Common myeloid progenitor, CD34-positive (primary cell): Measurements from ENCODE around the gene PHYKPL.

Experiments
- CTCF ChIA-PET: fragments of 350-600 bp; sonication (Branson Sonifier 250); formaldehyde crosslinking; loops from one replicate; lab custom pipeline; 2021; ENCODE audit warnings: antibody characterized with exemption; lab: Charles Lee
- POLR2A ChIA-PET: fragments of 350-600 bp; sonication (Branson Sonifier 250); formaldehyde crosslinking; loops from one replicate; lab custom pipeline; 2021; ENCODE audit warnings: antibody characterized with exemption; lab: Charles Lee
- DNase-seq, 3 donors: peaks; one replicate each; pipeline versions ENCODE4 v3.0.0 to v3.0.0-alpha.2; 2013
- H3K27ac ChIP-seq, 2 experiments: 1 replicate in 1 of 2; 2 replicates in 1 of 2; pipeline ENCODE4 v1.7.0; 2013; ENCODE audit warnings: inconsistent platforms in 2 of 2, low read length in 2 of 2, mild to moderate bottlenecking in 2 of 2, low read depth in 1 of 2, moderate library complexity in 1 of 2; ENCODE audit not compliant: severe bottlenecking in 2 of 2, insufficient read depth in 1 of 2, poor library complexity in 1 of 2
- H3K27me3 ChIP-seq, 5 experiments: replicated peaks in 2 of 5; 1 replicate in 3 of 5; 2 replicates in 2 of 5; pipeline versions ENCODE4 v1.6.1 to v1.7.0; 2013; ENCODE audit warnings: low read length in 4 of 5, mild to moderate bottlenecking in 2 of 5, moderate library complexity in 2 of 5, inconsistent platforms in 1 of 5; ENCODE audit not compliant: insufficient read depth in 5 of 5, control insufficient read depth in 4 of 5
- H3K36me3 ChIP-seq, 4 experiments: 1 replicate in 2 of 4; 2 replicates in 2 of 4; pipeline versions ENCODE4 v1.6.1 to v1.7.0; 2013; ENCODE audit warnings: low read length in 3 of 4, control low read depth in 1 of 4, mild to moderate bottlenecking in 1 of 4; ENCODE audit not compliant: control insufficient read depth in 4 of 4, insufficient read depth in 4 of 4
- H3K4me1 ChIP-seq, 4 experiments: 1 replicate in 3 of 4; 2 replicates in 1 of 4; pipeline versions ENCODE4 v1.6.1 to v1.7.1; 2013; ENCODE audit warnings: low read length in 3 of 4, mild to moderate bottlenecking in 3 of 4, control low read depth in 1 of 4, inconsistent platforms in 1 of 4, moderate library complexity in 1 of 4; ENCODE audit not compliant: control insufficient read depth in 4 of 4, insufficient read depth in 4 of 4; ENCODE audit errors: control extremely low read depth in 1 of 4
- H3K4me3 ChIP-seq, 7 experiments: 1 replicate in 4 of 7; 2 replicates in 3 of 7; pipeline versions ENCODE4 v1.5.1 to v1.7.0; 2013; ENCODE audit warnings: mild to moderate bottlenecking in 7 of 7, low read length in 6 of 7, moderate library complexity in 6 of 7, inconsistent platforms in 2 of 7, low read depth in 2 of 7, control low read depth in 1 of 7; ENCODE audit not compliant: insufficient read depth in 4 of 7, control insufficient read depth in 1 of 7; ENCODE audit errors: extremely low read depth in 1 of 7
- H3K9me3 ChIP-seq, 5 experiments: 1 replicate in 4 of 5; 2 replicates in 1 of 5; pipeline versions ENCODE4 v1.6.1 to v1.7.1; 2013; ENCODE audit warnings: low read length in 4 of 5, mild to moderate bottlenecking in 2 of 5, inconsistent platforms in 1 of 5, low read depth in 1 of 5, moderate library complexity in 1 of 5; ENCODE audit not compliant: control insufficient read depth in 4 of 5, insufficient read depth in 2 of 5; ENCODE audit errors: control extremely low read depth in 1 of 5
- WGBS: methylation state at CpG from one replicate; pipeline ENCODE4 v1.1.5; 2013; ENCODE audit not compliant: insufficient coverage; 5-methylcytosine and 5-hydroxymethylcytosine counted together

The PHYKPL gene

DNA sequence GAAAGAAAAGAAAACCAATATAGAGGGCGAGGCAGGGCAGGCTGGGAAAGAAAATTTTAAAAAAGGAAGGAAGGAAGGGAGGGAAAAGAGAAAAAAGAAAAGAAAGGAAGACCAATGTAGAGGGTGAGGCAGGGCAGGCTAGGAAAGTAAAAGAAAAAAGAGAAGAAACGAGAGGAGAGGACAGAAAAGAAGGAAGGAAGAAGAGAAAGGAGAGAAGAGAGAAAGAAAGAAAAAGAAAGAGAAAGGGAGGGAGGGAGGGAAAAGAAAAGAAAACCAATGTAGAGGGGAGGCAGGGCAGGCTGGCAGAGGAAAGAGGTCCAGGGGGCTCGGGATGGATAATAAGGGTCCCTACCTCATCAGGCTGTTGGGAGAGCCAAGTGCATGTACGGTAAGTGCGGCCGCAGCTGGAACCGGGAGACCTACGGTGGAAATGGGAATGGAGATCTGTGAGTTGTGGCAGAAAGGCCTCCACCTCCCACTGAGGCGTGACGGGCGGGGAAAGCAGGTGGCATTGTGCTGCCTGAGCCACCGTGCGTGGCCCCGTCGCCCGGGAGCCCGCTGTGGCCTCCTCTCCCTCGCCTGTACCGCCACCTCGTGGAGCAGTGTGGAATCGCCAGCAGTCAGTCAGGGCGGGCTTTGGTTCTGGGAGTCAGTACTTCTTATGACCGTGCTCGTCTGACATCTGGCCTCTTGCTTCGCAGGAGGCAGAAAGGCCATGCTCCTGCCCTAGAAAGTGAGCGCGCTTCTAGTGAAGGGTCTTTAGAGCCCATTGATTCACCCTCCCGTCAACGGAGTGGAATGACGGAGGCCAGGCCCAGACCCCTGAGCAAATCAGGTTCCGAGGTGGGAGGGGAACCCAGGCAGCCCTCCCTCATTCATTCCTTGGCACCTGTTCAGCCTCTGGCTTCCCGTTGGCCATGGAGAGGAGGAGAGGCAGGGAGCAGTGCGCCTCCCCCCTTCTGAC lies 68.5 kb downstream of the PHYKPL start:
- H3K4me1 ChIP-seq = peaks cover 0 to 10% (median 6%) of the 10 kb centered on the region in 4 experiments
- peak; percentile 84 to 91 (median 89) for DNase-seq
- POLR2A ChIA-PET = no interaction called here
- H3K27ac ChIP-seq = no peak overlapping the region
- 10% methylated on average over 31 of the region's 33 CpGs for WGBS
- peaks cover 0 to 8% (median 0%) of the 10 kb centered on the region in 5 experiments for H3K27me3 ChIP-seq
- H3K36me3 ChIP-seq = no peaks in the 10 kb centered on the region
- peak overlapping the region in 5 of 7 experiments; percentile 19 to 63 (median 57) for H3K4me3 ChIP-seq
- H3K9me3 ChIP-seq = no peaks in the 10 kb centered on the region
- CTCF ChIA-PET = interaction anchor here (0.9 to 24.2 kb wide), 5 partner anchors 9 to 87 kb away, joined by 4 to 458 read pairs (median 12); no protein-coding TSS in a partner anchor

DNA sequence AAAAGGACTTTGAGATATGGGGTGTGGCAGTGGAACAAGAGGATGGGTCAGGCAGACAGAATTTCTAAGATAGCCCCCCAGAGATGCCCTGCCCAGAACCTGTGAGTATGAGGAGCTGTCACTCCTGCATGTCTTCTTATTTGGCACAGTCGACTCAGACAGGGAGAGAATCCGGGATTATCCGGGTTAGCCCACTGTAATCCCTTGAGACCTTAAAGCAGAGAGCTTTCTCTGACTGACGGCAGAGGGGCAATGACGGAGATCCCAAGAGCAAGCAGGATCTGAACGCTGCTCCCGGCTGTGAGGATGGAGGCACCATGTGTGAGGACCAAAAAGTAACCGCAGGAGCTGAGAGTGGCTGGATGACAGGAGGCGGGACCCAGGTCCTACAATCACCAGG lies 70.1 kb downstream of the PHYKPL start:
- H3K4me3 ChIP-seq = no peak overlapping the region
- ChIA-PET CTCF (interaction anchor here (1.0 to 24.2 kb wide), 6 partner anchors 9 to 86 kb away, joined by 3 to 458 read pairs (median 8); partner anchors contain the start of genes NHP2 and RMND5B), POLR2A (no interaction called here)
- WGBS = 97% methylated on average over 9 of the region's 9 CpGs
- no peak for DNase-seq
- H3K27ac ChIP-seq = no peak overlapping the region
- H3K9me3 ChIP-seq = no peaks in the 10 kb centered on the region
- peaks cover 0 to 10% (median 6%) of the 10 kb centered on the region in 4 experiments for H3K4me1 ChIP-seq
- H3K27me3 ChIP-seq = peaks cover 0 to 8% (median 0%) of the 10 kb centered on the region in 5 experiments
- H3K36me3 ChIP-seq = no peaks in the 10 kb centered on the region

DNA sequence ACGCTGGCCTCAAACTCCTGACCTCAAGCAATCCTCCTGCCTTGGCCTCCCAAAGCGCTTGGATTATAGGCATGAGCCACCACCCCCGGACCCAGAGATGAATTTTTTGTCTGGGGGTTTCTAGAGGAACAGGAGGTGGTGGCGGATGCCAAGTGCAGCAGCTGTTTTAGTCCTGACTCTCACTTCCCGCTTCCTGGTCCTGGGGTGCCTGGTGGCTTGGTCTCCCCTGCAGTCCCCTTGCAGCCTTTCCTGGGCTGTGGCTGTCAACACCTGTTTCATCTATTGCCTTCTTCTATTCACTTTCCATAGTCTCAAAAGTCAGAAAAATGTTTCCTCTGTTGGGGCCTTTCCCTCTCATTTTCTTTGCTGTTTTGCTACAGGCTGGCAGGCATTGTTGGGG lies 72.4 kb downstream of the PHYKPL start:
- DNase-seq = no peak
- no peaks in the 10 kb centered on the region for H3K9me3 ChIP-seq
- H3K4me1 ChIP-seq = peaks cover 0 to 10% (median 6%) of the 10 kb centered on the region in 4 experiments
- 91% methylated on average over 5 of the region's 5 CpGs for WGBS
- ChIA-PET POLR2A (no interaction called here), CTCF (interaction anchor here (1.5 to 24.2 kb wide), 2 partner anchors 17 to 83 kb away, joined by 4 to 458 read pairs; no protein-coding TSS in a partner anchor)
- no peaks in the 10 kb centered on the region for H3K36me3 ChIP-seq
- no peak overlapping the region for H3K4me3 ChIP-seq
- no peak overlapping the region for H3K27ac ChIP-seq
- peaks cover 0 to 4% (median 0%) of the 10 kb centered on the region in 5 experiments for H3K27me3 ChIP-seq
